ENCODE data around the gene THOC6. TPM values are rescaled to one million over a fixed set of nuclear protein-coding genes. Genes with fewer than 3 reads are reported as not detected.
"Not testable (repeated sequence)": the region's sequence is repeated elsewhere in the genome, so short reads cannot be mapped to it uniquely, and the experiment has no call there.

THOC6 gene
- total RNA-seq, 1 donor from 2014 or later, result 31.4 TPM

DNA sequence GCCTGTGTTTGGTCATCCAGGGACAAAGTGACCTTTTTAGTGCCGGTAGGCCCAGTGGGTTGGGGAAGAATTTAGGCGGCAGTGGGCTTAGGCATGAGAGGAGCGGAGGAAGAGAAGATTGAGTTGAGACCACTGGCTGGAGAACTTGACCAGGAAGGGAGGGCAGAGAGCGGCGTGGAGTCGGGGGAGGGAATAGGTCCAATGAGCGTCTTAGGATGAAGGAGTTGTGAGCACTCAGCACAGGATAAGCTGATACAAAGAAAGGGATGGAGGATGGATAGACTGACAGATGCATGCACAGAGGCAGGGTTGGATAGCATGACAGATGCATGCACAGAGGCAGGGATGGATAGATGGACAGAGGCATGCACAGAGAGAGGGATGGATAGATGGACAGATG is 49.6 kb downstream of the THOC6 start:
- intact Hi-C loops (cut with DNase I), result no loop called here

DNA sequence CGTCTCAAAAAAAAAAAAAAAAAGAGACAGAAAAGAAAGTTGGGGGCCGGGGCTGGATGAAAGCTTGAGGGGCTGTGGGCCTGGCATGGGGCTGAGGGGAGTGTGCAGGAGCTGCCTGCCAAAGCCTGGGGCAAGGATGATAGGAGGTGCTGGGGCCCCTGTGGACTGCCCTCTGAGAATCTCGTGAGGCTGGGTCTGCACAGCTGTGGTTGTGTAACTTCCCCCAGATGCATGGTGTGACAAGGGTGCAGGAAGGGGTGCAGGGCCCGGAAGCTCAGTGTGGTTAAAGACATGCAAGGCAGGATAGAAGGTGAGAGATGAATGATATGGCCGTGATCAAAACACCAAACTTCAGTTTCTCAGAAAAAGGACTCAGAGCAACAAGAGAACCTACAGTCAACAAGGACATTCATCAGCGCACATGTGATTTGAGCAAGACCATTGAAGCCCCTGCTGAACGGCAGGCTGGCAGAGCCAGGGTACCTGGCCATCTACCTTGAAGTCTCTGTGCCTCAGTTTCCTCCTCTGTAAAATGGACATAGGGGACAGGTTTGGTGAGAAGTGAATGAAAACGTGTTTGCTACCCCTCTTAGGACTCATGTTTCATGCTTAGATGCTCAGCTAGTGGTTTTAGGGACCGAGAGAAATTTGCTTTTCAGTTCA is 51.2 kb downstream of the THOC6 start:
- no peaks in the 10 kb centered on the region for H3K9me3 ChIP-seq
- intact Hi-C loops (cut with DNase I), result no loop called here
- peak; percentile 76 for ATAC-seq

More for the DNA sequence above, 49.6 kb downstream of the THOC6 start:
- no peak overlapping the region for H3K27ac ChIP-seq
- H3K4me1 ChIP-seq, result no peaks in the 10 kb centered on the region
- ATAC-seq (no peak), DNase-seq (no peak)
- H3K9me3 ChIP-seq, result no peaks in the 10 kb centered on the region
- no peak overlapping the region for H3K4me3 ChIP-seq
- H3K36me3 ChIP-seq, result no peaks in the 10 kb centered on the region
- H3K27me3 ChIP-seq, result no peaks in the 10 kb centered on the region
- no peak for TF ChIP-seq CTCF (IDR thresholded peaks at IDR 0.05)

DNA sequence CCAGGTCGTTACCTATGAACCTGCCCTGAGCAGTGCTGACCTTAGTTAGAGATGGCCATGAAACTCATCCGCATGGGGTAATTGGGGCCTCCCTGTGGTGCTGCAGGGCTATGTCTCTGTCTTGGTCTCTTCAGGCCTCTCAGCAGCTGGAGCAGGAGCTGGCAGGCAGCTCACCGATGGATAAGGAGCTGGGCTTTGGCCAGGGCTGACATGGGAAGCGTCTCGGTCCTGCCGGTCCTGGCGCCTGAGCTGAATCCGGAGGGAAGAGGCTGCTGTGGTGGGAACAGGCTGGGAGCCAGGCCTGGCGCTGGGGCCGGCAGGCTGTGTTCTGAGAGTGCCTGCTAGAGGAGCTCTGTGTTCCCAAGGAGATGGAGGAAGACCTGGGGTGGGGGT is 51.7 kb downstream of the THOC6 start:
- TF ChIP-seq CTCF (IDR thresholded peaks at IDR 0.05), result no peak
- Histone ChIP-seq H3K4me1 (no peaks in the 10 kb centered on the region), H3K27me3 (no peaks in the 10 kb centered on the region), H3K4me3 (no peak overlapping the region), H3K36me3 (no peaks in the 10 kb centered on the region), H3K9me3 (no peaks in the 10 kb centered on the region), H3K27ac (peak overlapping the region; percentile 51)
- no peak for ATAC-seq
- intact Hi-C loops (cut with DNase I), result no loop called here
- DNase-seq, result no peak

More for the DNA sequence above, 51.2 kb downstream of the THOC6 start:
- no peak for TF ChIP-seq CTCF (IDR thresholded peaks at IDR 0.05)
- H3K27me3 ChIP-seq, result no peaks in the 10 kb centered on the region
- H3K27ac ChIP-seq, result peak overlapping the region; percentile 51
- DNase-seq, result no peak
- H3K4me3 ChIP-seq, result no peak overlapping the region
- H3K36me3 ChIP-seq, result no peaks in the 10 kb centered on the region
- H3K4me1 ChIP-seq, result no peaks in the 10 kb centered on the region

GRCh38 chr16:3075946-3076345 is 52.1 kb downstream of the THOC6 start:
- peak overlapping the region; percentile 51 for H3K27ac ChIP-seq
- H3K9me3 ChIP-seq; H3K27me3 ChIP-seq; intact Hi-C loops (cut with DNase I); H3K4me1 ChIP-seq; H3K4me3 ChIP-seq; ATAC-seq; H3K36me3 ChIP-seq; DNase-seq: not testable (repeated sequence)

- Histone ChIP-seq H3K4me3 (no peak overlapping the region), H3K27ac (peak overlapping the region; percentile 51), H3K9me3 (no peaks in the 10 kb centered on the region), H3K36me3 (no peaks in the 10 kb centered on the region), H3K4me1 (no peaks in the 10 kb centered on the region), H3K27me3 (no peaks in the 10 kb centered on the region)
- DNase-seq (no peak), ATAC-seq (no peak)
- TF ChIP-seq CTCF (IDR thresholded peaks at IDR 0.05), result no peak
- intact Hi-C loops (cut with DNase I), result no loop called here
Observed at GRCh38 chr16:3076577-3076976, 52.7 kb downstream of the THOC6 start.

Other genes with a start within 250 kb of the THOC6 start
- gene ELOB, start 246.8 kb upstream of the THOC6 start, total RNA-seq, result 179 TPM
- gene PRSS33, start 236.5 kb upstream of the THOC6 start, total RNA-seq, result not detected
- gene PRSS41, start 225.6 kb upstream of the THOC6 start, total RNA-seq, result not detected
- gene PRSS21, start 206.8 kb upstream of the THOC6 start, total RNA-seq, result 17.1 TPM
- gene ZG16B, start 193.7 kb upstream of the THOC6 start, total RNA-seq, result not detected
- 15.2 TPM for gene PRSS22, start 165.9 kb upstream of the THOC6 start, total RNA-seq
- gene FLYWCH2, start 140.8 kb upstream of the THOC6 start, total RNA-seq, result 29.0 TPM
- gene FLYWCH1, start 112.1 kb upstream of the THOC6 start, total RNA-seq, result 41.3 TPM
- gene KREMEN2, start 59.8 kb upstream of the THOC6 start, total RNA-seq, result not detected
- gene PAQR4, start 54.7 kb upstream of the THOC6 start, total RNA-seq, result 7.4 TPM
- gene PKMYT1, start 43.6 kb upstream of the THOC6 start, total RNA-seq, result 3.8 TPM
- gene CLDN9, start 11.1 kb upstream of the THOC6 start, total RNA-seq, result 0.75 TPM
- not detected for gene CLDN6, start 5.9 kb upstream of the THOC6 start, total RNA-seq
- gene TNFRSF12A, start 3.7 kb upstream of the THOC6 start, total RNA-seq, result 74.9 TPM
- 55.7 TPM for gene HCFC1R1, start 93 bp upstream of the THOC6 start, total RNA-seq
- 16.3 TPM for gene BICDL2, start 12.9 kb downstream of the THOC6 start, total RNA-seq
- gene MMP25, start 22.5 kb downstream of the THOC6 start, total RNA-seq, result 12.8 TPM
- 91.5 TPM for gene IL32, start 41.6 kb downstream of the THOC6 start, total RNA-seq
- gene ZSCAN10, start 75.3 kb downstream of the THOC6 start, total RNA-seq, result not detected
- gene ZNF205, start 88.6 kb downstream of the THOC6 start, total RNA-seq, result 11.7 TPM
- 9.1 TPM for gene ZNF213, start 111.0 kb downstream of the THOC6 start, total RNA-seq
- not detected for gene OR1F1, start 164.2 kb downstream of the THOC6 start, total RNA-seq
- gene ZNF200, start 211.1 kb downstream of the THOC6 start, total RNA-seq, result 7.4 TPM
- gene MEFV, start 232.6 kb downstream of the THOC6 start, total RNA-seq, result 8.3 TPM

Data from upper lobe of right lung (tissue), 1 donor.